Measurements from ENCODE around the gene CD40. TPM values are rescaled to one million over a fixed set of nuclear protein-coding genes. Genes with fewer than 3 reads are reported as not detected.

The CD40 gene
- total RNA-seq, 2 experiments from 2014 or later = 6.1 to 6.3 TPM

GRCh38 chr20:46139908-46140482 is 21.9 kb downstream of the CD40 start:
- Mint-ChIP-seq H3K27ac (no peak overlapping the region), H3K27me3 (ENCODE audit: low read depth) (peaks cover 20% of the 10 kb centered on the region), H3K36me3 (ENCODE audit: low read depth) (no peaks in the 10 kb centered on the region), H3K4me1 (ENCODE audit: low read depth) (no peaks in the 10 kb centered on the region), H3K9me3 (no peaks in the 10 kb centered on the region), H3K4me3 (no peak overlapping the region)
- CTCF ChIA-PET = interaction anchor here (1.1 kb wide), 1 partner anchor 127 kb away, joined by 3 read pairs; no protein-coding TSS in a partner anchor
- DNase-seq = no peak
- intact Hi-C loops (cut with micrococcal nuclease) = no loop called here

GRCh38 chr20:46142124-46142523 is 24.0 kb downstream of the CD40 start:
- CTCF ChIA-PET = no interaction called here
- Mint-ChIP-seq H3K9me3 (no peaks in the 10 kb centered on the region), H3K27ac (no peak overlapping the region), H3K4me3 (no peak overlapping the region), H3K4me1 (ENCODE audit: low read depth) (no peaks in the 10 kb centered on the region), H3K27me3 (ENCODE audit: low read depth) (peaks cover 15% of the 10 kb centered on the region), H3K36me3 (ENCODE audit: low read depth) (no peaks in the 10 kb centered on the region)
- intact Hi-C loops (cut with micrococcal nuclease) = no loop called here
- no peak for DNase-seq

- CTCF ChIA-PET = interaction anchor here (1.2 to 1.3 kb wide), 2 partner anchors 12 kb away, joined by 4 read pairs; no protein-coding TSS in a partner anchor
- intact Hi-C loops (cut with micrococcal nuclease) = no loop called here
- no peaks in the 10 kb centered on the region for H3K36me3 Mint-ChIP-seq (ENCODE audit: low read depth)
Observed at GRCh38 chr20:46144432-46145025, 26.4 kb downstream of the CD40 start.

GRCh38 chr20:46145713-46146112 is 27.6 kb downstream of the CD40 start:
- H3K4me1 Mint-ChIP-seq (ENCODE audit: low read depth) = no peaks in the 10 kb centered on the region
- H3K27me3 Mint-ChIP-seq (ENCODE audit: low read depth) = peaks cover 9% of the 10 kb centered on the region
- no peaks in the 10 kb centered on the region for H3K9me3 Mint-ChIP-seq
- CTCF ChIA-PET = interaction anchor here (1.2 kb wide), 1 partner anchor 13 kb away, joined by 4 read pairs; no protein-coding TSS in a partner anchor
- H3K27ac Mint-ChIP-seq = no peak overlapping the region
- no peaks in the 10 kb centered on the region for H3K36me3 Mint-ChIP-seq (ENCODE audit: low read depth)
- intact Hi-C loops (cut with micrococcal nuclease) = no loop called here
- no peak overlapping the region for H3K4me3 Mint-ChIP-seq
- no peak for DNase-seq

More at GRCh38 chr20:46144432-46145025, 26.4 kb downstream of the CD40 start:
- Mint-ChIP-seq H3K27me3 (ENCODE audit: low read depth) (peaks cover 10% of the 10 kb centered on the region), H3K27ac (no peak overlapping the region), H3K9me3 (no peaks in the 10 kb centered on the region), H3K4me3 (no peak overlapping the region), H3K4me1 (ENCODE audit: low read depth) (no peaks in the 10 kb centered on the region)
- DNase-seq = no peak

- H3K9me3 Mint-ChIP-seq = no peaks in the 10 kb centered on the region
- H3K36me3 Mint-ChIP-seq (ENCODE audit: low read depth) = no peaks in the 10 kb centered on the region
- no peak overlapping the region for H3K27ac Mint-ChIP-seq
- H3K4me3 Mint-ChIP-seq = no peak overlapping the region
- intact Hi-C loops (cut with micrococcal nuclease) = no loop called here
- H3K4me1 Mint-ChIP-seq (ENCODE audit: low read depth) = no peaks in the 10 kb centered on the region
- DNase-seq = no peak
- peaks cover 2% of the 10 kb centered on the region for H3K27me3 Mint-ChIP-seq (ENCODE audit: low read depth)
- CTCF ChIA-PET = no interaction called here
Observed at GRCh38 chr20:46148313-46149208, 30.4 kb downstream of the CD40 start.

- DNase-seq = no peak
- Mint-ChIP-seq H3K9me3 (no peaks in the 10 kb centered on the region), H3K36me3 (ENCODE audit: low read depth) (no peaks in the 10 kb centered on the region), H3K27me3 (ENCODE audit: low read depth) (peaks cover 3% of the 10 kb centered on the region), H3K27ac (no peak overlapping the region), H3K4me3 (no peak overlapping the region), H3K4me1 (ENCODE audit: low read depth) (no peaks in the 10 kb centered on the region)
- intact Hi-C loops (cut with micrococcal nuclease) = no loop called here
- CTCF ChIA-PET = interaction anchor here (0.6 to 1.2 kb wide), 2 partner anchors 23 to 127 kb away, joined by 3 to 4 read pairs; no protein-coding TSS in a partner anchor
Observed at GRCh38 chr20:46150943-46151342, 32.8 kb downstream of the CD40 start.

- intact Hi-C loops (cut with micrococcal nuclease) = no loop called here
- CTCF ChIA-PET = interaction anchor here (0.6 to 1.2 kb wide), 6 partner anchors 22 to 142 kb away, joined by 3 to 4 read pairs (median 4); no protein-coding TSS in a partner anchor
- no peaks in the 10 kb centered on the region for H3K36me3 Mint-ChIP-seq (ENCODE audit: low read depth)
Observed at GRCh38 chr20:46151936-46152335, 33.8 kb downstream of the CD40 start.

GRCh38 chr20:46152824-46153586 is 34.9 kb downstream of the CD40 start:
- Mint-ChIP-seq H3K9me3 (no peaks in the 10 kb centered on the region), H3K4me1 (ENCODE audit: low read depth) (no peaks in the 10 kb centered on the region), H3K36me3 (ENCODE audit: low read depth) (no peaks in the 10 kb centered on the region), H3K27me3 (ENCODE audit: low read depth) (peaks cover 7% of the 10 kb centered on the region), H3K27ac (no peak overlapping the region), H3K4me3 (no peak overlapping the region)
- intact Hi-C loops (cut with micrococcal nuclease) = no loop called here
- DNase-seq = no peak
- CTCF ChIA-PET = no interaction called here

More at GRCh38 chr20:46151936-46152335, 33.8 kb downstream of the CD40 start:
- H3K4me3 Mint-ChIP-seq = no peak overlapping the region
- H3K4me1 Mint-ChIP-seq (ENCODE audit: low read depth) = no peaks in the 10 kb centered on the region
- no peak overlapping the region for H3K27ac Mint-ChIP-seq
- H3K27me3 Mint-ChIP-seq (ENCODE audit: low read depth) = peaks cover 4% of the 10 kb centered on the region
- H3K9me3 Mint-ChIP-seq = no peaks in the 10 kb centered on the region
- DNase-seq = peak; percentile 32

GRCh38 chr20:46154305-46154704 is 36.2 kb downstream of the CD40 start:
- intact Hi-C loops (cut with micrococcal nuclease) = no loop called here
- DNase-seq = no peak
- CTCF ChIA-PET = no interaction called here
- no peaks in the 10 kb centered on the region for H3K9me3 Mint-ChIP-seq
- H3K27me3 Mint-ChIP-seq (ENCODE audit: low read depth) = peaks cover 10% of the 10 kb centered on the region
- no peaks in the 10 kb centered on the region for H3K4me1 Mint-ChIP-seq (ENCODE audit: low read depth)
- no peaks in the 10 kb centered on the region for H3K36me3 Mint-ChIP-seq (ENCODE audit: low read depth)
- H3K4me3 Mint-ChIP-seq = no peak overlapping the region
- H3K27ac Mint-ChIP-seq = no peak overlapping the region

GRCh38 chr20:46154796-46155195 is 36.7 kb downstream of the CD40 start:
- DNase-seq = no peak
- peaks cover 10% of the 10 kb centered on the region for H3K27me3 Mint-ChIP-seq (ENCODE audit: low read depth)
- H3K4me1 Mint-ChIP-seq (ENCODE audit: low read depth) = no peaks in the 10 kb centered on the region
- no peaks in the 10 kb centered on the region for H3K9me3 Mint-ChIP-seq
- CTCF ChIA-PET = interaction anchor here (0.7 kb wide), 1 partner anchor 287 kb away, joined by 3 read pairs; no protein-coding TSS in a partner anchor
- intact Hi-C loops (cut with micrococcal nuclease) = no loop called here
- no peak overlapping the region for H3K4me3 Mint-ChIP-seq
- no peaks in the 10 kb centered on the region for H3K36me3 Mint-ChIP-seq (ENCODE audit: low read depth)
- no peak overlapping the region for H3K27ac Mint-ChIP-seq

GRCh38 chr20:46156065-46156464 is 38.0 kb downstream of the CD40 start:
- H3K27ac Mint-ChIP-seq = no peak overlapping the region
- no peak for DNase-seq
- H3K36me3 Mint-ChIP-seq (ENCODE audit: low read depth) = no peaks in the 10 kb centered on the region
- H3K4me1 Mint-ChIP-seq (ENCODE audit: low read depth) = no peaks in the 10 kb centered on the region
- intact Hi-C loops (cut with micrococcal nuclease) = no loop called here
- H3K9me3 Mint-ChIP-seq = no peaks in the 10 kb centered on the region
- CTCF ChIA-PET = no interaction called here
- peaks cover 10% of the 10 kb centered on the region for H3K27me3 Mint-ChIP-seq (ENCODE audit: low read depth)
- no peak overlapping the region for H3K4me3 Mint-ChIP-seq
